Fibroblast of mammary gland (primary cell): ENCODE results near the gene PCDH20.
A peak's percentile ranks its signal among the peaks of the same experiment; 100 is the strongest.

ENCODE experiments used
- DNase-seq: peaks from one replicate; pipeline ENCODE4 v3.0.0-alpha.2; 2010; ENCODE audit warnings: low read depth
- H3K4me3 ChIP-seq: 2 replicates; pipeline ENCODE4 v1.5.1; 2011; ENCODE audit warnings: low read depth, mild to moderate bottlenecking, low read length, moderate library complexity; ENCODE audit not compliant: control insufficient read depth
- TF ChIP-seq, protein P1 (sequence below): conservative IDR thresholded peaks from 2 replicates; pipeline ENCODE4 v1.5.1; 2011; ENCODE audit warnings: low read depth, low read length, inconsistent platforms; ENCODE audit not compliant: control insufficient read depth, insufficient read depth

Gene PCDH20

GRCh38 chr13:61415058-61415721 is 459 bp downstream of the PCDH20 start:
- H3K4me3 ChIP-seq = no peak overlapping the region
- DNase-seq = no peak
- TF ChIP-seq, protein P1, sequence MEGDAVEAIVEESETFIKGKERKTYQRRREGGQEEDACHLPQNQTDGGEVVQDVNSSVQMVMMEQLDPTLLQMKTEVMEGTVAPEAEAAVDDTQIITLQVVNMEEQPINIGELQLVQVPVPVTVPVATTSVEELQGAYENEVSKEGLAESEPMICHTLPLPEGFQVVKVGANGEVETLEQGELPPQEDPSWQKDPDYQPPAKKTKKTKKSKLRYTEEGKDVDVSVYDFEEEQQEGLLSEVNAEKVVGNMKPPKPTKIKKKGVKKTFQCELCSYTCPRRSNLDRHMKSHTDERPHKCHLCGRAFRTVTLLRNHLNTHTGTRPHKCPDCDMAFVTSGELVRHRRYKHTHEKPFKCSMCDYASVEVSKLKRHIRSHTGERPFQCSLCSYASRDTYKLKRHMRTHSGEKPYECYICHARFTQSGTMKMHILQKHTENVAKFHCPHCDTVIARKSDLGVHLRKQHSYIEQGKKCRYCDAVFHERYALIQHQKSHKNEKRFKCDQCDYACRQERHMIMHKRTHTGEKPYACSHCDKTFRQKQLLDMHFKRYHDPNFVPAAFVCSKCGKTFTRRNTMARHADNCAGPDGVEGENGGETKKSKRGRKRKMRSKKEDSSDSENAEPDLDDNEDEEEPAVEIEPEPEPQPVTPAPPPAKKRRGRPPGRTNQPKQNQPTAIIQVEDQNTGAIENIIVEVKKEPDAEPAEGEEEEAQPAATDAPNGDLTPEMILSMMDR = no peak

GRCh38 chr13:61414686-61415057 is 977 bp downstream of the PCDH20 start:
- H3K4me3 ChIP-seq = no peak overlapping the region
- TF ChIP-seq, protein P1 = no peak
- no peak for DNase-seq

GRCh38 chr13:61413572-61414535 is 1.8 kb downstream of the PCDH20 start:
- H3K4me3 ChIP-seq = no peak overlapping the region
- DNase-seq = no peak
- TF ChIP-seq, protein P1 = no peak

DNA sequence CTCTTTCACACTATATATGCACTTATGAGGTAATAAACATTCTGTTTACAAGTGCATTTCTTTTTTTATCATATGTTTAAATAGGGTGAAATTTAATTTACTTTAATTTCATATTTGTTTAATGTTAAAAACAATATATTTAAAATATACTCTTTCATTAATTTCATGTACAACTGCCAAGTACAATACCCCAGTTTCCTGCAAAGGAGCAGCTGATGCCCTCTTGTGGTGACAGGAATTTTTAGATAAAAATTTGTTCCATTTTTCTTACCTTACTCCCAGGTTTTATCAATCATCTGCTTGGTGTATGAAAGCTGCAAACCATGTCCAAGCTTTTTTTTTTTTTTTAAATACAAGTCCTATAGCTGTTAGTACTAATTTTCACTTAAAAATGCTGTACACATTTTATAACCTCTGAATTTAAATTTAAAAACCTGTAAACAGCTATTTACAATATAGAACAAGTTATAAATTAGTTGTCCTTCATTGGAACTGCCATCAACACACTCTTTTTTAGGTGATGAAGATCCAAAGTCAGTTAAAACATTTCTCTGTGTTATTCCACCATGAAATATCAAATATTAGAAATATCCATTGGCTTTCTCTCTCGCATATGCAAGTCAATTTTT is 4.9 kb downstream of the PCDH20 start:
- peak; percentile 12 for DNase-seq
- H3K4me3 ChIP-seq = no peak overlapping the region
- TF ChIP-seq, protein P1 = peak; percentile 49

DNA sequence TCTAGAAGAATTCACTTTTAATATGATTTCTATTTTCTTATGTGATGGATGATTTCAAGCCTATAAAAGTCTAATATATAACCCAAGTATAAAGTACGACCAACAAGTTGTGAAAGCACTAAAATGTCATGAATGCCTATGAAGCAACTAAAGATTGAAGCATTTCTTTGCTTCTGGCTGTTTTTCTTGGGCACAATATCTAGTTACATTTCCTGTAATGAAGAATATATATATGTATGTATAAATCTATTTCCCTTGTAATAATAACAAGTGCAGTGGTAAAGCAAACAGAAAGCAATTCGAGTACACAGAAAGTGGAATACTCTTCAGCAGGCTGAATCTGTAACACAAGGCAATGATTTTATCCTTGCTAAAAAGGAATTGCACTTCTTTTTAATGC is 5.4 kb downstream of the PCDH20 start:
- TF ChIP-seq, protein P1 = no peak
- no peak for DNase-seq

DNA sequence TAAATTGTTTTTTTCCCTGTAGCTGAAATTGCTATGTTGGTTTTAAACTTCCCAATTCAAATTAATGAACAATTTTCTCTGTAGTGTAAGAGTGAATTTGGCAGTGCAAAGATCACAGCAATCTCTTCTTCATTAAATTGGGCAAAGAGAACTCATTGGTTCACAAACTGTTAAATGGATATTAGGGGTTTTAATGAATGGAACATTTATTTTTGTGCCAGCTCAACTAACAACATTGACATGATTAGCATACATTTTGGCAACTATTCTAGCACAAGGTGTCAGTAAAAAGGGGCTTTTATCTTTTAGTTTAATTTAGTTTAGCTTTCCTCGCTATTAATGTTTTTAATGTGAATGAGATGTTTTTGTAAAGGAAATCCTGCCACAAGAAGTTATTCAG is 7.1 kb downstream of the PCDH20 start:
- H3K4me3 ChIP-seq = no peak overlapping the region
- TF ChIP-seq, protein P1 = no peak
- no peak for DNase-seq

More for the DNA sequence above, 5.4 kb downstream of the PCDH20 start:
- H3K4me3 ChIP-seq = no peak overlapping the region
